HepG2 (cell line): ENCODE data around the gene SERAC1.

Experiments used
- CC2D1A ChIP-seq: sonication (generic); formaldehyde crosslinking; IDR thresholded peaks from 2 replicates; pipeline ENCODE4 v1.8.1; 2023; ENCODE audit warnings: mild to moderate bottlenecking, missing genetic modification reagents
- CREB1 ChIP-seq, 2 experiments: fragments of 450-650 bp in 1 of 2; IDR thresholded peaks; 2 replicates each; pipeline ENCODE4 v1.6.1; 2016 to 2017; ENCODE audit warnings: control low read depth in 1 of 2, mild to moderate bottlenecking in 1 of 2, missing compliant biosample characterization in 1 of 2, missing genetic modification characterization in 1 of 2
- CTCF ChIP-seq: sonication (generic); formaldehyde crosslinking; IDR thresholded peaks from 2 replicates; pipeline ENCODE4 v1.5.0; 2020; ENCODE audit warnings: mild to moderate bottlenecking, missing genetic modification reagents, moderate library complexity
- E2F1 ChIP-seq: sonication (generic); formaldehyde crosslinking; IDR thresholded peaks from 2 replicates; pipeline ENCODE4 v1.5.0; 2020; ENCODE audit warnings: missing genetic modification reagents
- ELK4 ChIP-seq: sonication (generic); formaldehyde crosslinking; IDR thresholded peaks from 2 replicates; pipeline ENCODE4 v1.9.0; 2021; ENCODE audit warnings: missing genetic modification reagents, borderline replicate concordance
- EZH2 ChIP-seq: conservative IDR thresholded peaks from 2 replicates; pipeline ENCODE4 v1.6.1; 2012; ENCODE audit warnings: mild to moderate bottlenecking, low read depth, low read length, moderate library complexity
- HCFC1 ChIP-seq: fragments of 150-350 bp; IDR thresholded peaks from 2 replicates; pipeline ENCODE4 v1.6.1; 2014; ENCODE audit warnings: low read depth, low read length
- JUN ChIP-seq: sonication (generic); formaldehyde crosslinking; IDR thresholded peaks from 2 replicates; pipeline ENCODE4 v1.4.0; 2020; ENCODE audit warnings: mild to moderate bottlenecking, missing genetic modification reagents
- NFE2L1 ChIP-seq: sonication (generic); formaldehyde crosslinking; IDR thresholded peaks from 2 replicates; pipeline ENCODE4 v1.4.0; 2020; ENCODE audit warnings: missing genetic modification reagents, mild to moderate bottlenecking, borderline replicate concordance
- TARDBP ChIP-seq: sonication (generic); formaldehyde crosslinking; IDR thresholded peaks from 2 replicates; pipeline ENCODE4 v1.8.0; 2022; ENCODE audit warnings: mild to moderate bottlenecking, missing genetic modification reagents
- TCF7 ChIP-seq: sonication (generic); IDR thresholded peaks from 2 replicates; pipeline ENCODE4 v1.6.1; 2016; ENCODE audit warnings: antibody characterized with exemption, low read depth
- XRCC5 ChIP-seq: fragments of 200-400 bp; formaldehyde crosslinking; optimal IDR thresholded peaks from 2 replicates; pipeline ENCODE3; 2017; ENCODE audit warnings: mild to moderate bottlenecking, low read length

- TF ChIP-seq CTCF (no peak), HCFC1 (no peak), TARDBP (CRISPR knock-in tag) (no peak), NFE2L1 (no peak), JUN (CRISPR knock-in tag) (no peak), XRCC5 (no peak), CC2D1A (CRISPR knock-in tag) (no peak), CREB1 (IDR thresholded peaks at IDR 0.05) (no peak), CREB1 (CRISPR knock-in tag; IDR thresholded peaks at IDR 0.05) (no peak), EZH2 (no peak), TCF7 (no peak), ELK4 (CRISPR knock-in tag) (no peak), E2F1 (CRISPR knock-in tag) (no peak)
Observed at GRCh38 chr6:158164579-158165170, 3.4 kb downstream of the SERAC1 start.
